ENCODE data around the gene TPSAB1.
"Not testable (repeated sequence)": the region's sequence is repeated elsewhere in the genome, so short reads cannot be mapped to it uniquely, and the experiment has no call there.

Gene TPSAB1

GRCh38 chr16:1271724-1272413 is 31.4 kb downstream of the TPSAB1 start:
- DNase-seq, result not testable (repeated sequence)

- no peak for DNase-seq
Measured at GRCh38 chr16:1272453-1273198, 32.1 kb downstream of the TPSAB1 start.

GRCh38 chr16:1273816-1274215 is 33.3 kb downstream of the TPSAB1 start:
- DNase-seq, result no peak

GRCh38 chr16:1274767-1275166 is 34.3 kb downstream of the TPSAB1 start:
- no peak for DNase-seq

- DNase-seq, result no peak
Measured at GRCh38 chr16:1275791-1276579, 35.5 kb downstream of the TPSAB1 start.

GRCh38 chr16:1276580-1276878 is 36.0 kb downstream of the TPSAB1 start:
- no peak for DNase-seq

- DNase-seq, result no peak
Measured at GRCh38 chr16:1277151-1277598, 36.7 kb downstream of the TPSAB1 start.

GRCh38 chr16:1277617-1278282 is 37.2 kb downstream of the TPSAB1 start:
- no peak for DNase-seq

GRCh38 chr16:1278477-1278876 is 38.0 kb downstream of the TPSAB1 start:
- no peak for DNase-seq

- DNase-seq, result no peak
Measured at GRCh38 chr16:1279081-1279944, 38.8 kb downstream of the TPSAB1 start.

- no peak for DNase-seq
Measured at GRCh38 chr16:1279945-1280589, 39.6 kb downstream of the TPSAB1 start.

- no peak for DNase-seq
Measured at GRCh38 chr16:1280783-1281182, 40.3 kb downstream of the TPSAB1 start.

- no peak for DNase-seq
Measured at GRCh38 chr16:1281517-1281916, 41.0 kb downstream of the TPSAB1 start.

GRCh38 chr16:1282324-1282973 is 41.9 kb downstream of the TPSAB1 start:
- DNase-seq, result peak; percentile 45

GRCh38 chr16:1283296-1283695 is 42.8 kb downstream of the TPSAB1 start:
- no peak for DNase-seq

- DNase-seq, result no peak
Measured at GRCh38 chr16:1283996-1284616, 43.6 kb downstream of the TPSAB1 start.

GRCh38 chr16:1285669-1286512 is 45.4 kb downstream of the TPSAB1 start:
- no peak for DNase-seq

GRCh38 chr16:1286513-1287094 is 46.1 kb downstream of the TPSAB1 start:
- no peak for DNase-seq

GRCh38 chr16:1287982-1288670 is 47.6 kb downstream of the TPSAB1 start:
- no peak for DNase-seq
